K562 (cell line): ENCODE measurements around the gene TMEM222. TPM values are rescaled to one million over a fixed set of nuclear protein-coding genes. Genes with fewer than 3 reads are reported as not detected.
A peak's percentile ranks its signal among the peaks of the same experiment; 100 is the strongest.

ENCODE experiments used
- ATF1 ChIP-seq, 2 experiments: fragments of 450-650 bp in 1 of 2; IDR thresholded peaks; 2 replicates each; pipeline ENCODE4 v1.6.1; 2016; ENCODE audit warnings: missing compliant biosample characterization in 1 of 2, missing genetic modification characterization in 1 of 2
- CAMTA2 ChIP-seq: fragments of 250-450 bp; sonication (Bioruptor Pico); conservative IDR thresholded peaks from 2 replicates; pipeline ENCODE4 v1.5.1; 2022
- HDAC3 ChIP-seq: fragments of 450-650 bp; IDR thresholded peaks from 2 replicates; pipeline ENCODE4 v1.6.1; 2018; ENCODE audit warnings: borderline replicate concordance, mild to moderate bottlenecking, moderate library complexity; ENCODE audit not compliant: partially characterized antibody
- HDGF ChIP-seq: fragments of 450-650 bp; IDR thresholded peaks from 2 replicates; pipeline ENCODE4 v1.6.1; 2016
- HOXB6 ChIP-seq: fragments of 250-450 bp; sonication (Bioruptor Pico); IDR thresholded peaks from 2 replicates; pipeline ENCODE4 v1.5.1; 2022; ENCODE audit warnings: mild to moderate bottlenecking, borderline replicate concordance
- ID3 ChIP-seq, 2 experiments: fragments of 250-450 bp in 1 of 2; fragments of 450-650 bp in 1 of 2; sonication (Bioruptor Pico) in 1 of 2; IDR thresholded peaks; 2 replicates each; pipeline versions ENCODE4 v1.6.1 to v1.8.0; 2016 to 2021; ENCODE audit warnings: mild to moderate bottlenecking in 2 of 2, moderate library complexity in 2 of 2, missing compliant biosample characterization in 1 of 2, missing genetic modification characterization in 1 of 2
- NONO ChIP-seq, 2 experiments: fragments of 200-400 bp in 1 of 2; fragments of 450-650 bp in 1 of 2; formaldehyde crosslinking in 1 of 2; IDR thresholded peaks; 2 replicates each; pipeline ENCODE4 v1.6.1; 2017; ENCODE audit warnings: low read depth in 2 of 2, mild to moderate bottlenecking in 2 of 2, moderate library complexity in 2 of 2, low read length in 1 of 2
- NR2C1 ChIP-seq, 2 experiments: fragments of 450-650 bp; IDR thresholded peaks; 2 replicates each; pipeline ENCODE4 v1.6.1; 2017; ENCODE audit warnings: mild to moderate bottlenecking in 2 of 2, antibody characterized with exemption in 1 of 2, inconsistent platforms in 1 of 2, missing compliant biosample characterization in 1 of 2, missing genetic modification characterization in 1 of 2
- PHF8 ChIP-seq: fragments of 200-600 bp; sonication (generic); IDR thresholded peaks from 2 replicates; pipeline ENCODE4 v1.6.1; 2012; ENCODE audit warnings: mixed run types, mild to moderate bottlenecking, inconsistent platforms, low read length, moderate library complexity, borderline replicate concordance
- RNF2 ChIP-seq: sonication (generic); IDR thresholded peaks from 2 replicates; pipeline ENCODE4 v1.6.1; 2016
- SMARCC2 ChIP-seq: fragments of 450-650 bp; IDR thresholded peaks from 2 replicates; pipeline ENCODE4 v1.6.1; 2017; ENCODE audit warnings: antibody characterized with exemption, moderate library complexity, mild to moderate bottlenecking, low read depth
- STAT5A ChIP-seq: IDR thresholded peaks from 2 replicates; pipeline ENCODE4 v1.6.1; 2012; ENCODE audit warnings: low read length, inconsistent platforms, borderline replicate concordance
- TBL1XR1 ChIP-seq, 2 experiments: IDR thresholded peaks; 2 replicates each; pipeline ENCODE4 v1.6.1; 2012; ENCODE audit warnings: improper control_type of control experiment in 2 of 2, low read length in 2 of 2, mild to moderate bottlenecking in 1 of 2
- TFAM ChIP-seq: fragments of 250-450 bp; sonication (Bioruptor Pico); conservative IDR thresholded peaks from 2 replicates; pipeline ENCODE4 v1.5.0; 2021; ENCODE audit warnings: mild to moderate bottlenecking, moderate library complexity
- ZNF561 ChIP-seq: fragments of 450-650 bp; formaldehyde crosslinking; conservative IDR thresholded peaks from 2 replicates; pipeline ENCODE4 v1.4.0; 2020; ENCODE audit warnings: mild to moderate bottlenecking, moderate library complexity
- polyA plus RNA-seq, 8 experiments: library from polyadenylated mRNA; depleted of rRNA in 4 of 8; stranded (reverse) in 5 of 8; unstranded in 3 of 8; fragments of >200 nt; fragmentation: Nextera tagmentation in 2 of 8; fragmentation: Illumina TruSeq in 1 of 8; extraction: Ambion mirVana in 2 of 8; extraction: Trizol in 1 of 8; gene quantifications; 2 replicates each; pipeline versions ENCODE4 v1.2.1 to v1.2.3, GENCODE V29; 2011 to 2014; ENCODE audit warnings: inconsistent platforms in 1 of 8, missing spikeins in 1 of 8
- total RNA-seq, 7 experiments: library from RNA; depleted of rRNA in 6 of 7; stranded (reverse); fragments of >200 nt in 6 of 7; fragmentation: Illumina TruSeq in 2 of 7; extraction: Trizol in 2 of 7; gene quantifications; 2 replicates each; pipeline versions ENCODE4 v1.2.1 to v1.2.3, GENCODE V29; 2011 to 2021; ENCODE audit warnings: low replicate concordance in 1 of 7
- TF ChIP-seq, protein P1 (sequence below): fragments of 250-450 bp; sonication (Bioruptor Pico); IDR thresholded peaks from 2 replicates; pipeline ENCODE4 v1.4.0; 2020
- TF ChIP-seq, protein P2 (sequence below): sonication (generic); formaldehyde crosslinking; IDR thresholded peaks from 2 replicates; pipeline ENCODE4 v1.8.0; 2022; ENCODE audit warnings: mild to moderate bottlenecking, missing genetic modification reagents, borderline replicate concordance
- TF ChIP-seq, protein P3 (sequence below): fragments of 450-650 bp; formaldehyde crosslinking; conservative IDR thresholded peaks from 2 replicates; pipeline ENCODE4 v1.4.0; 2022; ENCODE audit warnings: mild to moderate bottlenecking, missing genetic modification characterization

TMEM222 gene
- total and polyA plus RNA-seq, 9 of the 15 experiments (the other 6 are each of a cell fraction or from before 2014, with no cell fraction given), result 6.9 to 48.0 (median 32.8) TPM

DNA sequence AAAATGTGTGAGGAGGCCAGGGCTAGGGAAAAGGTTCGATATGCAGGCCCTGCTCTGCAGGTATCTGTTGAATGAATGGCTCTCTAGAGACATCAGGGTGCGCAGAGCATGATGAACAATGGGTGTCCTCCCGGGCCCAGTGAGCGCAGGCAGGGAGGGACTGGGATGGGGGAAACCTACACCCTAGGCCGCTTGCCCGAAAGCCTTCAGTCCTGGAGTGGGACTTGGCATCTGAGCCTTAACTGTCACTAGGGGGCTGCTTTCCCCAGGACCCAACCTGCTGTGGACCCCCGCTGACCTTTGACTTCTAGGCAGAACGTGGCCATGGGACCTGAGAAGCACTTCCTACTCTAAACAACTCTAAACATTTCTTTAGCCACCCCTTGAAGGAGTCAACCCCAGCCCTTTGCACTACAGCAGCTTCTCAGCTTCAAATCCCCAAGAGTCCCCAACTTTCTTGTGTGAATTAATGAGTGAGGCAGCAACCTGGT lies 45.2 kb downstream of the TMEM222 start (continued):
- TF ChIP-seq, protein P1, sequence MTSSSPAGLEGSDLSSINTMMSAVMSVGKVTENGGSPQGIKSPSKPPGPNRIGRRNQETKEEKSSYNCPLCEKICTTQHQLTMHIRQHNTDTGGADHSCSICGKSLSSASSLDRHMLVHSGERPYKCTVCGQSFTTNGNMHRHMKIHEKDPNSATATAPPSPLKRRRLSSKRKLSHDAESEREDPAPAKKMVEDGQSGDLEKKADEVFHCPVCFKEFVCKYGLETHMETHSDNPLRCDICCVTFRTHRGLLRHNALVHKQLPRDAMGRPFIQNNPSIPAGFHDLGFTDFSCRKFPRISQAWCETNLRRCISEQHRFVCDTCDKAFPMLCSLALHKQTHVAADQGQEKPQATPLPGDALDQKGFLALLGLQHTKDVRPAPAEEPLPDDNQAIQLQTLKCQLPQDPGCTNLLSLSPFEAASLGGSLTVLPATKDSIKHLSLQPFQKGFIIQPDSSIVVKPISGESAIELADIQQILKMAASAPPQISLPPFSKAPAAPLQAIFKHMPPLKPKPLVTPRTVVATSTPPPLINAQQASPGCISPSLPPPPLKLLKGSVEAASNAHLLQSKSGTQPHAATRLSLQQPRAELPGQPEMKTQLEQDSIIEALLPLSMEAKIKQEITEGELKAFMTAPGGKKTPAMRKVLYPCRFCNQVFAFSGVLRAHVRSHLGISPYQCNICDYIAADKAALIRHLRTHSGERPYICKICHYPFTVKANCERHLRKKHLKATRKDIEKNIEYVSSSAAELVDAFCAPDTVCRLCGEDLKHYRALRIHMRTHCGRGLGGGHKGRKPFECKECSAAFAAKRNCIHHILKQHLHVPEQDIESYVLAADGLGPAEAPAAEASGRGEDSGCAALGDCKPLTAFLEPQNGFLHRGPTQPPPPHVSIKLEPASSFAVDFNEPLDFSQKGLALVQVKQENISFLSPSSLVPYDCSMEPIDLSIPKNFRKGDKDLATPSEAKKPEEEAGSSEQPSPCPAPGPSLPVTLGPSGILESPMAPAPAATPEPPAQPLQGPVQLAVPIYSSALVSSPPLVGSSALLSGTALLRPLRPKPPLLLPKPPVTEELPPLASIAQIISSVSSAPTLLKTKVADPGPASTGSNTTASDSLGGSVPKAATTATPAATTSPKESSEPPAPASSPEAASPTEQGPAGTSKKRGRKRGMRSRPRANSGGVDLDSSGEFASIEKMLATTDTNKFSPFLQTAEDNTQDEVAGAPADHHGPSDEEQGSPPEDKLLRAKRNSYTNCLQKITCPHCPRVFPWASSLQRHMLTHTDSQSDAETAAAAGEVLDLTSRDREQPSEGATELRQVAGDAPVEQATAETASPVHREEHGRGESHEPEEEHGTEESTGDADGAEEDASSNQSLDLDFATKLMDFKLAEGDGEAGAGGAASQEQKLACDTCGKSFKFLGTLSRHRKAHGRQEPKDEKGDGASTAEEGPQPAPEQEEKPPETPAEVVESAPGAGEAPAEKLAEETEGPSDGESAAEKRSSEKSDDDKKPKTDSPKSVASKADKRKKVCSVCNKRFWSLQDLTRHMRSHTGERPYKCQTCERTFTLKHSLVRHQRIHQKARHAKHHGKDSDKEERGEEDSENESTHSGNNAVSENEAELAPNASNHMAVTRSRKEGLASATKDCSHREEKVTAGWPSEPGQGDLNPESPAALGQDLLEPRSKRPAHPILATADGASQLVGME (CRISPR knock-in tag), result no peak
- TF ChIP-seq SMARCC2 (no peak), ZNF561 (CRISPR knock-in tag) (no peak), CAMTA2 (CRISPR knock-in tag) (no peak), ID3 (CRISPR knock-in tag; IDR thresholded peaks at IDR 0.05) (no peak), ID3 (tag; IDR thresholded peaks at IDR 0.05) (0 out of 2 replicates have a peak, but pooled peaks have one; percentile 38), RNF2 (0 out of 2 replicates have a peak, but pooled peaks have one; percentile 29), NR2C1 (IDR thresholded peaks at IDR 0.05) (no peak; the same call in none of the 2 replicates), NR2C1 (tag; IDR thresholded peaks at IDR 0.05) (peak; percentile 75; the same call in 1 of the 2 replicates), NONO (IDR thresholded peaks at IDR 0.05; ENCODE audit: low read depth in 2 of 2, low read length in 1 of 2) (no peak), HDAC3 (no peak), TFAM (no peak), PHF8 (peak; percentile 2; the same call in 1 of the 2 replicates), TBL1XR1 (IDR thresholded peaks at IDR 0.05; ENCODE audit: low read length in 2 of 2) (no peak), STAT5A (no peak), HOXB6 (CRISPR knock-in tag) (no peak), HDGF (no peak), ATF1 (CRISPR knock-in tag; IDR thresholded peaks at IDR 0.05) (no peak), ATF1 (tag; IDR thresholded peaks at IDR 0.05) (no peak)
- TF ChIP-seq, protein P2, sequence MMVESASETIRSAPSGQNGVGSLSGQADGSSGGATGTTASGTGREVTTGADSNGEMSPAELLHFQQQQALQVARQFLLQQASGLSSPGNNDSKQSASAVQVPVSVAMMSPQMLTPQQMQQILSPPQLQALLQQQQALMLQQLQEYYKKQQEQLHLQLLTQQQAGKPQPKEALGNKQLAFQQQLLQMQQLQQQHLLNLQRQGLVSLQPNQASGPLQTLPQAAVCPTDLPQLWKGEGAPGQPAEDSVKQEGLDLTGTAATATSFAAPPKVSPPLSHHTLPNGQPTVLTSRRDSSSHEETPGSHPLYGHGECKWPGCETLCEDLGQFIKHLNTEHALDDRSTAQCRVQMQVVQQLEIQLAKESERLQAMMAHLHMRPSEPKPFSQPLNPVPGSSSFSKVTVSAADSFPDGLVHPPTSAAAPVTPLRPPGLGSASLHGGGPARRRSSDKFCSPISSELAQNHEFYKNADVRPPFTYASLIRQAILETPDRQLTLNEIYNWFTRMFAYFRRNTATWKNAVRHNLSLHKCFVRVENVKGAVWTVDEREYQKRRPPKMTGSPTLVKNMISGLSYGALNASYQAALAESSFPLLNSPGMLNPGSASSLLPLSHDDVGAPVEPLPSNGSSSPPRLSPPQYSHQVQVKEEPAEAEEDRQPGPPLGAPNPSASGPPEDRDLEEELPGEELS (CRISPR knock-in tag), result 0 out of 2 replicates have a peak, but pooled peaks have one; percentile 12
- TF ChIP-seq, protein P3, sequence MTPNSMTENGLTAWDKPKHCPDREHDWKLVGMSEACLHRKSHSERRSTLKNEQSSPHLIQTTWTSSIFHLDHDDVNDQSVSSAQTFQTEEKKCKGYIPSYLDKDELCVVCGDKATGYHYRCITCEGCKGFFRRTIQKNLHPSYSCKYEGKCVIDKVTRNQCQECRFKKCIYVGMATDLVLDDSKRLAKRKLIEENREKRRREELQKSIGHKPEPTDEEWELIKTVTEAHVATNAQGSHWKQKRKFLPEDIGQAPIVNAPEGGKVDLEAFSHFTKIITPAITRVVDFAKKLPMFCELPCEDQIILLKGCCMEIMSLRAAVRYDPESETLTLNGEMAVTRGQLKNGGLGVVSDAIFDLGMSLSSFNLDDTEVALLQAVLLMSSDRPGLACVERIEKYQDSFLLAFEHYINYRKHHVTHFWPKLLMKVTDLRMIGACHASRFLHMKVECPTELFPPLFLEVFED (CRISPR knock-in tag), result no peak
